Non-pigmented ciliary epithelial cell (primary cell): ENCODE data around the gene CTXND2.
"Not testable (repeated sequence)": the region's sequence is repeated elsewhere in the genome, so short reads cannot be mapped to it uniquely, and the experiment has no call there.

Experiments
- DNase-seq: peaks from one replicate; pipeline ENCODE4 v3.0.0-alpha.2; 2010; ENCODE audit warnings: low read depth

The CTXND2 gene

GRCh38 chr1:150893336-150893913 is 6.5 kb downstream of the CTXND2 start:
- DNase-seq: no peak

- DNase-seq: no peak
Measured at GRCh38 chr1:150895618-150896017, 8.7 kb downstream of the CTXND2 start.

GRCh38 chr1:150899795-150900194 is 12.9 kb downstream of the CTXND2 start:
- DNase-seq: not testable (repeated sequence)

- no peak for DNase-seq
Measured at GRCh38 chr1:150902346-150902745, 15.4 kb downstream of the CTXND2 start.

- no peak for DNase-seq
Measured at GRCh38 chr1:150902751-150903150, 15.8 kb downstream of the CTXND2 start.

- no peak for DNase-seq
Measured at GRCh38 chr1:150905301-150905700, 18.4 kb downstream of the CTXND2 start.

GRCh38 chr1:150906329-150906728 is 19.4 kb downstream of the CTXND2 start:
- DNase-seq: no peak

GRCh38 chr1:150906813-150907212 is 19.9 kb downstream of the CTXND2 start:
- DNase-seq: no peak

GRCh38 chr1:150909585-150910180 is 22.7 kb downstream of the CTXND2 start:
- no peak for DNase-seq

- no peak for DNase-seq
Measured at GRCh38 chr1:150912623-150913022, 25.7 kb downstream of the CTXND2 start.

GRCh38 chr1:150917387-150917786 is 30.5 kb downstream of the CTXND2 start:
- DNase-seq: no peak

GRCh38 chr1:150922519-150922975 is 35.6 kb downstream of the CTXND2 start:
- DNase-seq: peak; percentile 85

GRCh38 chr1:150925080-150925479 is 38.1 kb downstream of the CTXND2 start:
- no peak for DNase-seq

GRCh38 chr1:150926097-150926741 is 39.3 kb downstream of the CTXND2 start, which contains the start of gene SETDB1:
SETDB1 (plus strand) TSS chr1:150926363; CDS start chr1:150927715, 1,352 bp downstream.
- peak; percentile 72 for DNase-seq

- no peak for DNase-seq
Measured at GRCh38 chr1:150927624-150928023, 40.7 kb downstream of the CTXND2 start.

- DNase-seq: no peak
Measured at GRCh38 chr1:150928286-150928685, 41.4 kb downstream of the CTXND2 start.

- not testable (repeated sequence) for DNase-seq
Measured at GRCh38 chr1:150928775-150929174, 41.8 kb downstream of the CTXND2 start.

- DNase-seq: no peak
Measured at GRCh38 chr1:150931773-150932172, 44.8 kb downstream of the CTXND2 start.

- no peak for DNase-seq
Measured at GRCh38 chr1:150944856-150945255, 57.9 kb downstream of the CTXND2 start.

- no peak for DNase-seq
Measured at GRCh38 chr1:150954708-150955107, 67.8 kb downstream of the CTXND2 start.

GRCh38 chr1:150955280-150955679 is 68.3 kb downstream of the CTXND2 start:
- DNase-seq: no peak

- DNase-seq: no peak
Measured at GRCh38 chr1:150957666-150958065, 70.7 kb downstream of the CTXND2 start.

- DNase-seq: no peak
Measured at GRCh38 chr1:150960646-150961045, 73.7 kb downstream of the CTXND2 start.
